HepG2 (cell line): Measurements from ENCODE around the gene SLC2A2. TPM values are rescaled to one million over a fixed set of nuclear protein-coding genes. Genes with fewer than 3 reads are reported as not detected.

Source experiments
- BCL6 ChIP-seq: IDR thresholded peaks from 2 replicates; pipeline ENCODE4 v1.6.1; 2016; ENCODE audit warnings: missing genetic modification reagents, missing compliant biosample characterization
- CEBPB ChIP-seq: IDR thresholded peaks from 2 replicates; pipeline ENCODE4 v1.6.1; 2011; ENCODE audit warnings: low read depth, low read length, improper control_type of control experiment, borderline replicate concordance
- FOXJ3 ChIP-seq: sonication (generic); formaldehyde crosslinking; IDR thresholded peaks from 2 replicates; pipeline ENCODE4 v1.4.0; 2020; ENCODE audit warnings: missing genetic modification reagents, mild to moderate bottlenecking, borderline replicate concordance
- IKZF4 ChIP-seq: sonication (generic); formaldehyde crosslinking; IDR thresholded peaks from 2 replicates; pipeline ENCODE4 v1.5.1; 2020; ENCODE audit warnings: borderline replicate concordance, mild to moderate bottlenecking, low read depth, missing genetic modification reagents; ENCODE audit errors: not compliant biosample characterization
- MBD4 ChIP-seq: IDR thresholded peaks from 2 replicates; pipeline ENCODE4 v1.6.1; 2012; ENCODE audit warnings: low read length, inconsistent platforms, borderline replicate concordance
- SOX13 ChIP-seq, 3 experiments: fragments of 450-650 bp in 1 of 3; sonication (generic) in 1 of 3; formaldehyde crosslinking in 1 of 3; IDR thresholded peaks in 2 of 3; conservative IDR thresholded peaks in 1 of 3; 2 replicates each; pipeline versions ENCODE4 v1.5.0 to v1.6.1; 2016 to 2020; ENCODE audit warnings: antibody characterized with exemption in 1 of 3, mild to moderate bottlenecking in 1 of 3, missing compliant biosample characterization in 1 of 3, missing genetic modification reagents in 1 of 3, moderate library complexity in 1 of 3
- ZNF160 ChIP-seq: sonication (generic); formaldehyde crosslinking; IDR thresholded peaks from 2 replicates; pipeline ENCODE4 v1.8.0; 2022; ENCODE audit warnings: mild to moderate bottlenecking, inconsistent platforms, missing genetic modification reagents
- ZNF670 ChIP-seq: sonication (generic); formaldehyde crosslinking; IDR thresholded peaks from 2 replicates; pipeline ENCODE4 v1.8.0; 2022; ENCODE audit warnings: mild to moderate bottlenecking, missing genetic modification reagents, borderline replicate concordance
- ZNF703 ChIP-seq: sonication (generic); formaldehyde crosslinking; IDR thresholded peaks from 2 replicates; pipeline ENCODE4 v1.5.1; 2020; ENCODE audit warnings: missing genetic modification reagents, mild to moderate bottlenecking, moderate library complexity, borderline replicate concordance
- polyA plus RNA-seq, 8 experiments: library from polyadenylated mRNA; depleted of rRNA in 3 of 8; stranded (reverse) in 7 of 8; unstranded in 1 of 8; fragments of >200 nt; fragmentation: Illumina TruSeq in 4 of 8; extraction: Trizol in 4 of 8; gene quantifications; 2 replicates each; pipeline versions ENCODE4 v1.2.1 to v1.2.3, GENCODE V29; 2011 to 2016; ENCODE audit warnings: low read depth in 4 of 8, missing spikeins in 1 of 8, mixed read lengths in 1 of 8; ENCODE audit not compliant: insufficient read depth in 1 of 8
- total RNA-seq, 5 experiments: library from RNA; depleted of rRNA; stranded (reverse); fragments of >200 nt; fragmentation: Illumina TruSeq; extraction: Trizol; gene quantifications; 2 replicates each; pipeline ENCODE4 v1.2.3, GENCODE V29; 2016; ENCODE audit warnings: low read depth in 1 of 5
- TF ChIP-seq, protein P1 (sequence below): sonication (generic); formaldehyde crosslinking; IDR thresholded peaks from 2 replicates; pipeline ENCODE4 v1.5.1; 2020; ENCODE audit warnings: missing genetic modification reagents, mild to moderate bottlenecking, borderline replicate concordance
- TF ChIP-seq, protein P2 (sequence below): sonication (generic); formaldehyde crosslinking; IDR thresholded peaks from 2 replicates; pipeline ENCODE4 v1.4.0; 2020; ENCODE audit warnings: missing genetic modification reagents, borderline replicate concordance
- TF ChIP-seq, protein P3 (sequence below): sonication (generic); formaldehyde crosslinking; IDR thresholded peaks from 2 replicates; pipeline ENCODE4 v1.5.0; 2020; ENCODE audit warnings: mild to moderate bottlenecking, missing genetic modification reagents
- TF ChIP-seq, protein P4 (sequence below): sonication (generic); formaldehyde crosslinking; IDR thresholded peaks from 2 replicates; pipeline ENCODE4 v1.8.0; 2022; ENCODE audit warnings: mild to moderate bottlenecking, missing genetic modification reagents, moderate library complexity
- TF ChIP-seq, protein P5 (sequence below): fragments of 450-650 bp; IDR thresholded peaks from 2 replicates; pipeline ENCODE4 v1.6.1; 2017; ENCODE audit warnings: mild to moderate bottlenecking

Gene SLC2A2
- total and polyA plus RNA-seq, 2 of the 13 experiments (the other 11 are each of a cell fraction or from before 2014, with no cell fraction given), result 19.5 to 23.2 TPM

DNA sequence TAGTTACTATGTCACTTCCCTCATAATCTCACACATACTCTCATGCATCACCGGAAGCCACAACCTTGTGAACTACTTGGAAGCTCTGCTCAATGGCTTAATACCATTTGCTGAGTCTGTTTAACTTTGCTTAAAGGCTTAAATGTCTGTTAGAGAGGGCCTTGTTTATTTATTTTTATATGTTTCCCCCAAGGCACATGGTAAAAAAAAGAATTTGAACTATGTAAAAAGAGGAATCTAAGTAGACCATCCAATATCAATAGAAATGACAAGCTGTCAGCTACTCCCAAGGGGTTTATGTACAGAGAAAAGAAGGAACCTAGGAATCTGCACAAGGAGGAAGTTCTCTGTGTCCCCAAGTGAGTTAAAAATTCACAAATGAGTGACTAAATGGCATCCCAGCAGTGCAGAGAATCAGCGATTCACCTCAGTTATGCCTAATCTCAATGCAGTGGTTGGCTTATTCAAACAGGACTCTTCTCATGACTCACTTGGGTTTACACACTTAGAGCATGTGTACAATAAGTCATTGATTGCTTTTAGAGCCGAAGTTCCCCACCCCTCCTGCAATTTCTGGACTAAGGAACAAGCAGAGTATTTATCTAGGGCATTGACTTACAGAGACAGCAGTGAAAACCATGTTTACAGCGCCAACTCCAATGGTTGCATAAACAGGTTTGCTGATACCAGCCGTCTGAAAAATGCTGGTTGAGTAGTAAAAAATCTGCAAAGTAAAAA, 24.4 kb downstream of the SLC2A2 start (continued):
- no peak for TF ChIP-seq IKZF4 (CRISPR knock-in tag)
- peak; percentile 98 for TF ChIP-seq FOXJ3 (CRISPR knock-in tag)
- TF ChIP-seq, protein P1, sequence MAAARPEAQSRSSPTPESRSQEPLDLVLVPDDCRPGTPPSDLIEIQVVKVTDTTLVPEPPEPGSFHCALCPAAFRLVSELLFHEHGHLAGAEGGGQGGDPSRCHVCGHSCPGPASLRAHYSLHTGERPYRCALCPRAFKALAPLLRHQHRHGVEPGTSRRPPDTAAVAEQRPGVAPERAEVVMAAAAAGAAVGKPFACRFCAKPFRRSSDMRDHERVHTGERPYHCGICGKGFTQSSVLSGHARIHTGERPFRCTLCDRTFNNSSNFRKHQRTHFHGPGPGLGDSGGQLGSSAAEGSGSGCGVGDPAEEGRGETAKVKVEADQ (CRISPR knock-in tag), result peak; percentile 81; the same call in 1 of the 2 replicates
- TF ChIP-seq, protein P2, sequence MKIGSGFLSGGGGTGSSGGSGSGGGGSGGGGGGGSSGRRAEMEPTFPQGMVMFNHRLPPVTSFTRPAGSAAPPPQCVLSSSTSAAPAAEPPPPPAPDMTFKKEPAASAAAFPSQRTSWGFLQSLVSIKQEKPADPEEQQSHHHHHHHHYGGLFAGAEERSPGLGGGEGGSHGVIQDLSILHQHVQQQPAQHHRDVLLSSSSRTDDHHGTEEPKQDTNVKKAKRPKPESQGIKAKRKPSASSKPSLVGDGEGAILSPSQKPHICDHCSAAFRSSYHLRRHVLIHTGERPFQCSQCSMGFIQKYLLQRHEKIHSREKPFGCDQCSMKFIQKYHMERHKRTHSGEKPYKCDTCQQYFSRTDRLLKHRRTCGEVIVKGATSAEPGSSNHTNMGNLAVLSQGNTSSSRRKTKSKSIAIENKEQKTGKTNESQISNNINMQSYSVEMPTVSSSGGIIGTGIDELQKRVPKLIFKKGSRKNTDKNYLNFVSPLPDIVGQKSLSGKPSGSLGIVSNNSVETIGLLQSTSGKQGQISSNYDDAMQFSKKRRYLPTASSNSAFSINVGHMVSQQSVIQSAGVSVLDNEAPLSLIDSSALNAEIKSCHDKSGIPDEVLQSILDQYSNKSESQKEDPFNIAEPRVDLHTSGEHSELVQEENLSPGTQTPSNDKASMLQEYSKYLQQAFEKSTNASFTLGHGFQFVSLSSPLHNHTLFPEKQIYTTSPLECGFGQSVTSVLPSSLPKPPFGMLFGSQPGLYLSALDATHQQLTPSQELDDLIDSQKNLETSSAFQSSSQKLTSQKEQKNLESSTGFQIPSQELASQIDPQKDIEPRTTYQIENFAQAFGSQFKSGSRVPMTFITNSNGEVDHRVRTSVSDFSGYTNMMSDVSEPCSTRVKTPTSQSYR (CRISPR knock-in tag), result peak; percentile 70; the same call in 1 of the 2 replicates
- TF ChIP-seq, protein P3, sequence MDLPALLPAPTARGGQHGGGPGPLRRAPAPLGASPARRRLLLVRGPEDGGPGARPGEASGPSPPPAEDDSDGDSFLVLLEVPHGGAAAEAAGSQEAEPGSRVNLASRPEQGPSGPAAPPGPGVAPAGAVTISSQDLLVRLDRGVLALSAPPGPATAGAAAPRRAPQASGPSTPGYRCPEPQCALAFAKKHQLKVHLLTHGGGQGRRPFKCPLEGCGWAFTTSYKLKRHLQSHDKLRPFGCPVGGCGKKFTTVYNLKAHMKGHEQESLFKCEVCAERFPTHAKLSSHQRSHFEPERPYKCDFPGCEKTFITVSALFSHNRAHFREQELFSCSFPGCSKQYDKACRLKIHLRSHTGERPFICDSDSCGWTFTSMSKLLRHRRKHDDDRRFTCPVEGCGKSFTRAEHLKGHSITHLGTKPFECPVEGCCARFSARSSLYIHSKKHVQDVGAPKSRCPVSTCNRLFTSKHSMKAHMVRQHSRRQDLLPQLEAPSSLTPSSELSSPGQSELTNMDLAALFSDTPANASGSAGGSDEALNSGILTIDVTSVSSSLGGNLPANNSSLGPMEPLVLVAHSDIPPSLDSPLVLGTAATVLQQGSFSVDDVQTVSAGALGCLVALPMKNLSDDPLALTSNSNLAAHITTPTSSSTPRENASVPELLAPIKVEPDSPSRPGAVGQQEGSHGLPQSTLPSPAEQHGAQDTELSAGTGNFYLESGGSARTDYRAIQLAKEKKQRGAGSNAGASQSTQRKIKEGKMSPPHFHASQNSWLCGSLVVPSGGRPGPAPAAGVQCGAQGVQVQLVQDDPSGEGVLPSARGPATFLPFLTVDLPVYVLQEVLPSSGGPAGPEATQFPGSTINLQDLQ (CRISPR knock-in tag), result no peak
- peak; percentile 78; the same call in 1 of the 2 replicates for TF ChIP-seq ZNF160
- TF ChIP-seq MBD4, result peak; percentile 97
- peak; percentile 54; the same call in 1 of the 2 replicates for TF ChIP-seq ZNF670
- peak; percentile 92 for TF ChIP-seq SOX13 (IDR thresholded peaks at IDR 0.05)
- peak in 1 of 2 experiments; percentile 96; a peak in 2 of 4 replicates for TF ChIP-seq SOX13 (CRISPR knock-in tag; conservative IDR thresholded peaks at IDR 0.05 in 1 of 2, IDR thresholded peaks at IDR 0.05 in 1 of 2)
- TF ChIP-seq, protein P4, sequence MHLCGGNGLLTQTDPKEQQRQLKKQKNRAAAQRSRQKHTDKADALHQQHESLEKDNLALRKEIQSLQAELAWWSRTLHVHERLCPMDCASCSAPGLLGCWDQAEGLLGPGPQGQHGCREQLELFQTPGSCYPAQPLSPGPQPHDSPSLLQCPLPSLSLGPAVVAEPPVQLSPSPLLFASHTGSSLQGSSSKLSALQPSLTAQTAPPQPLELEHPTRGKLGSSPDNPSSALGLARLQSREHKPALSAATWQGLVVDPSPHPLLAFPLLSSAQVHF (CRISPR knock-in tag), result peak; percentile 68; the same call in 1 of the 2 replicates
- TF ChIP-seq CEBPB, result peak; percentile 70; the same call in 1 of the 2 replicates
- TF ChIP-seq, protein P5, sequence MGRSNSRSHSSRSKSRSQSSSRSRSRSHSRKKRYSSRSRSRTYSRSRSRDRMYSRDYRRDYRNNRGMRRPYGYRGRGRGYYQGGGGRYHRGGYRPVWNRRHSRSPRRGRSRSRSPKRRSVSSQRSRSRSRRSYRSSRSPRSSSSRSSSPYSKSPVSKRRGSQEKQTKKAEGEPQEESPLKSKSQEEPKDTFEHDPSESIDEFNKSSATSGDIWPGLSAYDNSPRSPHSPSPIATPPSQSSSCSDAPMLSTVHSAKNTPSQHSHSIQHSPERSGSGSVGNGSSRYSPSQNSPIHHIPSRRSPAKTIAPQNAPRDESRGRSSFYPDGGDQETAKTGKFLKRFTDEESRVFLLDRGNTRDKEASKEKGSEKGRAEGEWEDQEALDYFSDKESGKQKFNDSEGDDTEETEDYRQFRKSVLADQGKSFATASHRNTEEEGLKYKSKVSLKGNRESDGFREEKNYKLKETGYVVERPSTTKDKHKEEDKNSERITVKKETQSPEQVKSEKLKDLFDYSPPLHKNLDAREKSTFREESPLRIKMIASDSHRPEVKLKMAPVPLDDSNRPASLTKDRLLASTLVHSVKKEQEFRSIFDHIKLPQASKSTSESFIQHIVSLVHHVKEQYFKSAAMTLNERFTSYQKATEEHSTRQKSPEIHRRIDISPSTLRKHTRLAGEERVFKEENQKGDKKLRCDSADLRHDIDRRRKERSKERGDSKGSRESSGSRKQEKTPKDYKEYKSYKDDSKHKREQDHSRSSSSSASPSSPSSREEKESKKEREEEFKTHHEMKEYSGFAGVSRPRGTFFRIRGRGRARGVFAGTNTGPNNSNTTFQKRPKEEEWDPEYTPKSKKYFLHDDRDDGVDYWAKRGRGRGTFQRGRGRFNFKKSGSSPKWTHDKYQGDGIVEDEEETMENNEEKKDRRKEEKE, result no peak
- peak; percentile 98 for TF ChIP-seq ZNF703
- TF ChIP-seq BCL6 (CRISPR knock-in tag), result peak; percentile 95
